AG08396 (cell line): ENCODE results near the gene SULT1A1.

Experiments
- DNase-seq: peaks from one replicate; pipeline ENCODE4 v3.0.0; 2012; ENCODE audit warnings: low spot score, mixed read lengths

SULT1A1 gene

GRCh38 chr16:28558456-28558855 is 51.4 kb downstream of the SULT1A1 start:
- DNase-seq, result no peak

GRCh38 chr16:28556914-28557320 is 52.9 kb downstream of the SULT1A1 start:
- DNase-seq, result no peak

GRCh38 chr16:28555561-28555960 is 54.3 kb downstream of the SULT1A1 start:
- DNase-seq, result no peak
